ENCODE results near the gene INSL3.
"Not testable (repeated sequence)": the region's sequence is repeated elsewhere in the genome, so short reads cannot be mapped to it uniquely, and the experiment has no call there.

The INSL3 gene

DNA sequence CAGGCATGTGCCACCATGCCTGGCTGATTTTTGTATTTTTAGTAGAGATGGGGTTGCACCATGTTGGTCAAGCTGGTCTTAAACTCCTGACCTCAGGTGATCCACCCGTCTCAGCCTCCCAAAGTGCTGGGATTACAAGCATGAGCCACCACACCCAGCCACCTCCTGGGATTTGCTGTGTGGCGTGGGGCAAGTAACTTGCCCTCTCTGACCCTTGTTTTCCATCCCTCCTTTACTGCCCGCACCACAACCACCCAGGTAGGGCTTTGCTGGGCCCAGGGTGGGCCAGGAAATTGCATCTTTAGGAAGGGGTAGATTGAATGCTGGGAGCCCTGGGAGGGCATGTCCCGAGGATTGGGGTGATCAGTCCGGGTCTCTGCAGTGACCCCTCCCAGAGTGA, 37.6 kb downstream of the INSL3 start:
- not testable (repeated sequence) for DNase-seq (ENCODE audit: low read depth)

DNA sequence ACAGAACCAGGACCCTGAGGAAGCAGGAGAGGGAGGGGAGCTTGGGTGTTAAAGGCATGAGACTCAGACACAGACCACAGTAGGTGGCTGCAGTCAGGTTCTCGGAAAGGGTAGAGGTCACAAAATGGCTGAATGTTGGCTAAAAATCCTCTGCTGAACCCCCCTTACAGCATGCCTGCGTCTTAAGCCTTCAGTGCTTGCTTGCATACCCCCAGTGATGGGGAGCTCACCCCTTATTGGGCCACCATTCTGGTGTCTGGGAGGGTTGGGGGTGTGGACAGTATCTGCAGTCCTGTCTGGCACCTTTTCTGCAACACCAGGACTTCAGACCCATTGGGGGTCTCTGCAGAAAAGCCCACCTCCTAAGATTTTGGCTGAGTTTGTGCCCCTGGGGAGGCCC, 40.5 kb downstream of the INSL3 start:
- no peak for DNase-seq (ENCODE audit: low read depth)

DNA sequence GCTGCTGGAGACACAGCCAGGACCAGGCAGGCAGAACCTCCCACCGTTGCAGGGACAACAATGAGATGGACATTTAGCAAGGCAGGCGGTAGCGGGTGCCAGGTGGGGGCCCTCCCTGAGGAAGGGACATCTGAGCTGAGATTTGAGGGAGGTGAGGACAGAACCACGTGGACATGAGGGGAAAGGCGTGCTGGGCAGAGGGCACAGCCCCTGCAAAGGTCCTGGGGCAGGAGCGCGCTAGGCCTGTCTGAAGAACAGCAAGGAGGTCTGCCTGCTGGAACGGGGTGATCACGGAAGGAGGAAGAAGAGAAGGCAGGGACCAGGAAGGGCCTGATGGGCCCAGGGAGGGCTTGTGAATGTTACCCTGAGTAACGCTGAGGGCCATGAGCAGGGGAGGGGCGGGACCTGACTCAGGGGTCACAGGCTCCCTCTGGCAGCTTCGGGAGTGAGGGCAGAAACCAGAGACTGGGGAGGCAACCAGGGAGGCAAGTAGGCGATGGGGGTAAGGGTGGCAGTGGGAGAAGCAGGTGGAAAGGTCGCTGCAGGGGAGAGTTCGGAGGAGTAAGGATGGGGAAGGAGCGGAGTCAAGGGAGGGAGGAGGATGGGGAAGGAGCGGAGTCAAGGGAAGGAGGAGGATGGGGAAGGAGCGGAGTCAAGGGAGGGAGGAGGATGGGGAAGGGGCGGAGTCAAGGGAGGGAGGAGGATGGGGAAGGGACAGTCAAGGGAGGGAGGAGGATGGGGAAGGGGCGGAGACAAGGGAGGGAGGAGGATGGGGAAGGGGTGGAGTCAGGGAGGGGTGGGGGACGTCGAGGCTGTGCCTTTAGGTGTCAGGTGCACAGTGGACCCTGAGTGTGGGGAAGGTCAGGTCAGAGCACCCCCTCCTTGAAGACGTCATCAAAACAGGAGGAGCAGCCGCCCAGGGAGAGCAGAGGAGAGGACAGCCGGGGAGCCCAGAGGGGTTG, 42.1 kb downstream of the INSL3 start:
- DNase-seq (ENCODE audit: low read depth), result no peak

DNA sequence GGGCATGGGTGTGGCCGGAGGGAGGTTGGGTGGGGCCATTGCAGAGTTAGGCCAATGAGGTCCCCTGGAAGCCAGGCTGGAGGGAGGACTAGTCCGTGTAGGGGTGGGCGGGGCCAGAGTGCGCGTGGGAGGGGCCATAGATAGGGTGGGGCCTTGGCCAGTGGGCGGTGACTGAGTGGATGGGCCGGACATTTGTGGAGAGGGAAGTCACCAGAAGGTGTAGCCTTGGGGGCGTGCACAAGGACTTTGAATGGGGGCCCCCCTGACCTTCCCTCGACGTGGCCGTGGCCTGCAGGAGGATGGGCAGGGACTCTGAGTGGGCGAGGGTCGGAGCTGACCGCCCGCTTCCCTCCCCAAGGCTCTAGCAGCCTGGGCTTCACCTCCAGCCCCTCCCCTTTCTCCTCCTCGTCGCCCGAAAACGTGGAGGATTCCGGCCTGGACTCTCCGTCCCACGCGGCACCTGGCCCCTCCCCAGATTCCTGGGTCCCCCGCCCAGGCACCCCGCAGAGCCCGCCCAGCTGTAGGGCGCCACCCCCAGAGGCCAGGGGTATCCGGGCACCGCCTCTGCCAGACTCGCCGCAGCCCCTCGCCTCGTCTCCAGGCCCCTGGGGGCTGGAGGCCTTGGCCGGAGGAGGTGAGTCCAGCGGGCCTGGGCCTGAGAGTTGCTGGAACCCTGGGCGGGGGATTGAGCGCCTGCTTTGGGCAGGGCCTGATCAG, 42.9 kb downstream of the INSL3 start:
- no peak for DNase-seq (ENCODE audit: low read depth)

DNA sequence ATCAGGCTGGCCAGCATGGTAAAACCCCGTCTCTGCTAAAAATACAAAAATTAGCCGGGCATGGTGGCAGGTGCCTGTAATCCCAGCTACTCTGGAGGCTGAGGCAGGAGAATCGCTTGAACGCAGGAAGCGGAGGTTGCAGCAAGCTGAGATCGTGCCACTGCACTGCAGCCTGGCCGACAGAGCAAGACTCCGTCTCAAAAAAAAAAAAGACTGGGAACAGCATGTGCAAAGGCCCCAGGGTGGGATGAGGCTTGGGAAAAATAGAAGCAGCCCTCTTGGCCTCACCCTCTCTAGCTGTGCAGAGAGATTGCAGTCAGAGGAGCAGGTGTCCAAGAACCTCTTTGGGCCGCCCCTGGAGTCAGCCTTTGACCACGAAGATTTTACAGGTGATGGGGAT, 43.5 kb downstream of the INSL3 start:
- DNase-seq (ENCODE audit: low read depth), result not testable (repeated sequence)

DNA sequence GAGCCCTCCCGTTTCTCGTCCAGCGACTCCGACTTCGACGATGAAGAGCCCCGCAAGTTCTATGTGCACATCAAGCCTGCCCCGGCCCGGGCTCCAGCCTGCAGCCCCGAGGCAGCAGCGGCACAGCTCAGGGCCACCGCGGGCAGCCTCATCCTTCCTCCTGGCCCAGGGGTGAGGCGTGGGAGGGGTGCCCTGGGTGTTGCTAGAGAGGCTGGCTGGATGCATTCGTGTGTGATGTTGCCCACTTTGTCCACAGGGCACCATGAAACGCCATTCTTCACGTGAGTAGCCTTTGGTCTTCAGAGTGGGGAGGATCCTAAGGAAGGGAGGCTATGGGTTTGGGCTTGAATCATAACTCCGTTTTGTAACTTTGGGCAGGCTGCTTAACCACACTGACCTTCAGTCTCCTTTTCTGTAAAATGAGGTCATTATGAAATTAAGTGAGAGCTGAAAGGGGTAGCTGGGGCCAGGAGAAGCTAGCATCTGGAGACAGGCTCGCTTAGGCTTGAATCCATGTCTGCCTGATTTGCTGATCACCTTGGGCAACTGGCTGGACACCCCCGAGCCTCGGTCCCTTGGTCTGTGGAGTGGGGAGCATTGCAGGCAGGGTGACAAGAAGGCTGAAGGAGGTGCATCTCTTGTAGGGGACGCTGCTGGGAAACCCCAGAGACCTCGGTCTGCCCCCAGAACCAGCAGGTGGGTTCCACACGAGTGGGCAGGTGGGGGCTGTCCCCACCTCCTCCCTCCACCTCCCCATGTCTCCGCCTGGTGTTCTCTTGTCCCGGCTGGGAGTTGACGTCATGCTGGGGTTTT, 45.1 kb downstream of the INSL3 start:
- DNase-seq (ENCODE audit: low read depth), result no peak

DNA sequence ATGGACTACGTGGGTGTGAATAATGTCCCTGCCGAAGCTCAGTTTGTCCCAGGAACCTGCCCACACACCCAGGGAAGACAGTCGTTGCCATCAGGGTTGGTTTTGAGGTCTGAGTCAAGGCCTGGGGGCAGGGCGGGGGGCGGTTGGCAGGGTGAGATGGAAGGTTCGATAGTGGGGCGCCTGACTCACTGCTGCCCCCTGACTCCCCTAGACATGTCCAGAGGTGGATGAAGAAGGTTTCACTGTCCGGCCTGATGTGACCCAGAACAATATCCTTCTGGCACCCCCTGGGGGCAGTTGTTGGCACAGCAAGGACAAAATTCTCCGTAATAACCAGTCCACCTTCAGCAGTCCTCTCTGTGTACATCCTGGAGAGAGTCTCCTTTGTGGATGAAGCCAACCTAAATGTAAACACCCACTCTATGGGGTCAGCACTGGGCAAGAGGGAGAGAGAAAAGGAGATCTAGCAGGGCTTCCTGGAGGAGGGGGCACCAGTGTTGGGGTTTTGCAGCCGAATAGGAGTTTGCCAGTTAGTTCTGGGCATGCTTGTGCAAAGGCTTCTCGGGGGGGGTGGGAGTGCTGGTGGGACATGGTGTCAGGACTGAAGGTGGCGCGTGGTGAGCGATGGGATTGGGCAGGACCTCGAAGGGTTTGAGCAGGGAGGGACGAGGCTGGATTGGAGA, 45.9 kb downstream of the INSL3 start:
- no peak for DNase-seq (ENCODE audit: low read depth)

DNA sequence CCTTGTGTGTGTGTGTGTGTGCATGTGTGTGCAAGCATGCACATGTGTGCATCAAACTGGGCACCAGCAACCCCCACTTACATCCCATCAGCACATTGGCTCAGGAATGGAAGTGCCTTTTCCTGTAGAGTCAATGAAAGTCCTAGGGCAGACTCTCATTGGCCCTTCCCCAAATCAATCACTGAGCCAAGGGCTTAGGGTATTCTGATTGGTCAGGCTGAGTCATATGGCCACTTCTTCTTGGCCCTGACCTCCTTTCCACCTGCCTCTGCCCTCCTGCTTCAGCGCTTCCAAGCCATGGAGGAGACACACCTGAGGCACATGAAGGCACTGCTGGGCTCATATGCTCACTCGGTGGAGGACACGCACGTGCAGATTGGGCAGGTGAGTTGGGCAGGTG, 49.1 kb downstream of the INSL3 start:
- no peak for DNase-seq (ENCODE audit: low read depth)

DNA sequence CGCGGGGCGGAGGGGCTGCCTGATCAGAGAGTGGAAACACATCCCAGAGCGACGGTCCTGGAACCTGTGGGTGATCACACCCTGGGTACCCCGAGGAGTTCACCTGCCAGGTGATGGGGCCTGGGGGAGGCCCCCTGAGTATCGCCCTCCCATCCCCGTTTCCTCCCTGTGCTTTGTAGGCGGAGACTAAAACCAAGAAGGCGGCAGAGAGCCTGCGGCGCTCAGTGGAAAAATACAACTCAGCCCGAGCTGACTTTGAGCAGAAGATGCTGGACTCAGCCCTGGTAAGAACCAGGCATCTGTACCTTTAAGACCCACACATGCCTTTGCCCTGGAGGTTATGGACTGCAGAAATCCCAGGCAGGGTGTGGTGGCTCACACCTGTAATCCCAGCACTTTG, 50.7 kb downstream of the INSL3 start:
- DNase-seq (ENCODE audit: low read depth), result no peak

DNA sequence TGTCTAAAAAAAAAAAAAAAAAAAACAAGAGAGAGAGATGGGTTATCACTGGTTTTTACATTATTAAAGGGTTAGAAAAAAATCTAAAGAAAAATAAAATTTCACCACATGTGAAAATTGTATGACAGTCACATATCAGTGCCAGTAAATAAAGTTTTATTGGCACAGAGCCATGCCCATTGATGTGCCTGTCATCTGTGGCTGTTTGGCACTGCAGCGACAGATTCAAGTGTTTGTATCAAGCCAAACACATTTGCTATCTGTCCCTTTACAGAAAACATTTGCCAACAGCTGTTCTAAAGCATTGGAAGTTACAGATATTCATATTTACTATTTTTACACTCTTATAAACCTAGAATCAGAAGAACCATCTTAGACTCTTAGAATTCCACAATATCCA, 53.8 kb downstream of the INSL3 start:
- no peak for DNase-seq (ENCODE audit: low read depth)

DNA sequence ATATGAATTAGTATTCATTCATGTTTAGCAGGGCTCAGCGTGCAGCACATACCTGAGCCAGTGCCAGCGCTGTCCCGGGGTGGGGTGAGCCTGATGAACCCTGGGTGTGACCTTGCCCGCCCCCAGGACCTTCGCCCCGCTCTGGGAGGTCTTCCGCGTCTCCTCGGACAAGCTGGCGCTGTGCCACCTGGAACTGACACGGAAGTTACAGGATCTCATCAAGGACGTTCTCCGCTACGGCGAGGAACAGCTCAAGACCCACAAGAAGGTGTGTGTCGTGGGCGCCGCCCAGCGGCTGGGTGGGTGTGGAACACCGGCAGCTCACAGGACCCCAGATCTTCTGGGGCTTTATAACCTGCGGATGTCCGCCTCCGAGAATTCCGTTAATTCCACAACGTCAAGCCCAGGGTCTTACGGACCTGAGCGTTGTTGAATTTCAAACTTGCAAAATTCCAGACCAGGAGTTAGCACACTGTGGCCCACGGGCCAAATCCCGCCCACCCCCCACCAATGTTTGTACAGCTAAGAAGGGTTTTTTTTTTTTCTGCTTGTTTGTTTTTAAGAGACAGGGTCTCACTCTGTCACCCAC, 54.7 kb downstream of the INSL3 start:
- DNase-seq (ENCODE audit: low read depth), result peak; percentile 55

All from HS-27A (cell line).